HG03469 (cell line): ENCODE results near the gene RIMOC1.
A peak's percentile ranks its signal among the peaks of the same experiment; 100 is the strongest.
"Not testable (repeated sequence)": the region's sequence is repeated elsewhere in the genome, so short reads cannot be mapped to it uniquely, and the experiment has no call there.

ENCODE experiments used
- ATAC-seq: cut with Tn5 transposase; IDR thresholded peaks from one replicate; pipeline ENCODE4 v1.9.1; 2021; ENCODE audit warnings: mild to moderate bottlenecking, moderate library complexity, moderate number of reproducible peaks; ENCODE audit not compliant: unreplicated experiment

Gene RIMOC1

DNA sequence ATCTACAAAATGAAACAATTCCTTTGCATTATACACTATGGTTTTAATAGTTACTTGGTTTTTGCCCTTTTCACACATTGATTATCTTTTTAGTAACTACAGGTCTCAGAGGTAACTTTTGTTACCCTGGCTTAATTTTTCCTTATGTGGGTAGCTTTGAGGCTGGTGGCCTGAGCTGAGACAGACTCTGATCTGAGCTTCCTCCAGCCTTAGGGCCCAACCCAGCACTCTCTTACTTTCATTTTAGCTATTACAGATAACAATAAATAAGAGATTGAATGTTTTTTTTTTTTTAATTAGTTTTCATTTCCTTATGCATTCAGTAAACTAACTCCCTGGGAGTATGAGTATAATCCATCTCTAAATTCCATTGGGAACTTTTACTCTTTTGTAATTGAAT is 18.9 kb upstream of the RIMOC1 start:
- ATAC-seq: no peak

DNA sequence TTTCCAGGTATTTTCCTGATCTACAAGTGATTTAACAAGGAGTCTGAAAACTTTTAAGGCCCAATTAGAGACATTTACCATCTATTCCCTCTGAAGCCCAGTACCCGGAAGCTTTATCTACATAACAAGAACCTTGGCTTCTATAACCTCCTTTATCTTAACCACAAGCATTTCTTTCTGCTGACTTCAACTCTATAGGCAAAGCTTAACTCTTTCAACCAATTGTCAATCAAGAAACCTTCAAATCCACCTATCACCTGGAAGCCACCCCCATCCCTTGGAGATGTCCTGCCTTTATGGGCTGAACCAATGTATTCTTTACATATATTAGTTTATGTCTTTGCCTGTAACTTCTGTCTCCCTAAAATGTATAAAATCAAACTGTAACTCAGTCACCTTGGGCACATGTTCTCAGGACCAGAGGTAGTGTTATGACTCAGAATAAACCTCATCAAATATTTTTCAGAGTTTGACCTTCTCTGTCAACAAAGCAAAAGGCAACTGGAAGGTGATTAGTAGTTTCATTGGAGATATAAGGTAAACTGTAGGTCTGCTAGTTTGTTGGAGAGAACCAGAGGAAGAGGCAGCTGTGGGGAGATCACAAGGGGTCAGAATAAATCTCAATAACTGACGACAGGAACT is 13.0 kb upstream of the RIMOC1 start:
- ATAC-seq: no peak

DNA sequence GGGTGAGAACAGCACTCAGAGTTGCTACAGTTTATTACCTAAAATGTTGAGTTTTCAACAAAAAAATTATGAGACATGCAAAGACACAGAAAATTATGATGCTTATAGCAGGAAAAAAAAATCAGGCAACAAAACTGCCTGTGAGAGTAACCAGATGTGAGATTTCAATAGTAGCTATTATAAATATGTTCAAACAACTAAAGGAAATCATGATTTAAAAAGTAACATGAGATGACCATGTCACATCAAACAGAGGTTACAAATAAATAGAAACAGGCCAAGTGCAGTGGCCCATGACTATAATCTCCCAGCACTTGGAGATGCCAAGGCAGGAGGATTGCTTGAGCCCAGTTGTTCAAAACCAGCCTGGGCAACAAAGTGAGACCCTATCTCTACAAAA is 12.1 kb upstream of the RIMOC1 start:
- no peak for ATAC-seq

DNA sequence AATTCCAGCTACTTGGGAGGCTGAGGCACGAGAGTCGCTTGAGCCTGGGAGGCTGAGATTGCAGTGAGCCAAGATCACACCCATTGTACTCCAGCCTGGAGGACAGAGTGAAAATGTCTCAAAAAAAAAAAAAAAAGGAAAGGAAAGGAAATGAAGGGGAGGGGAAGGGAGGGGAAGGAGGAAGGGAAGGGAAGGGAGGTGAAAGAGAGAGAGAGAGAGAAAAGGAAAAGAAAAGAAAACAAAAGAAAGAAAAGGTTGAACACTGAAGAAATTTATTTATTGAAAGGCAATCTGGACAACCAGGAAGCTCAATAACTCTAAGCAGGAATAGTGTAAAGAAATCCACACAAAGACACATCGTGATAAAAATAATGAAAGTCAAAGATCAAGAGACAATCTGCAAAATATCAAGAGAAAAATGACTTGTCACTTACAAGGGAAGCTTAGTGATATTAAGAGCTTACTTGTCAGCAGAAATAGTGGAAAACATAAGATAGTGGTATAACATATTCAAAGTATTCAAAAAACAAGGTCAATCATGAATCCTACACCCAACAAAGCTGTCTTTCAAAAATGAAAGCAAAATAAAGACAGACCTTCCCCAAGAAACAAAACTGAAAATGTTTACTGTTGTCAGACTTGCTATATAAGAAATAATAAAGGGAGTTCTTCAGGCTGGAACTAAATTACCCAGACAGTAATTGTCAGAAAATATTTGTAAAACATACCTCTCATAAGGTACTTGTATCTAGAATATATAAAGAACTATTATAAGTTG is 10.9 kb upstream of the RIMOC1 start:
- peak; percentile 47 for ATAC-seq

DNA sequence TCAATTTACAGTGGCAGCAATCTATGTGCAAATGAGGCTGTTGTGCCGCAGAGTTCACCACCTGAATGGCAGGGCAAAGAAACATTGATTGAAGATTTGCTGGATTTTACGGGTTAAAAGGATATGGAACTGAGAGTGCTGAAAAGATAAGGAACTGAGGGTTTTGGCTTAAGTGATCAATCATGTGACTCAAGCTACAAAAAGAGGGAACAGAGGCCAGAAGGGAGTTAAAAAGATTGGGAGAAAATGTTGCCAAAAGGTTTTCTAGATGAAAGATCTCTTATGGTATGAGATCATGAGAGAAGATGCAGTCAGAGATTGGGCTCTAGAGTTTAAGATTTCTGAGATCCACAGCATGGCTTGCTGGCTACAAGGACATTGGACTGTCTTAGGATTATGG is 7.9 kb upstream of the RIMOC1 start:
- no peak for ATAC-seq

GRCh38 chr5:41903382-41903891 is 707 bp upstream of the RIMOC1 start:
- no peak for ATAC-seq

DNA sequence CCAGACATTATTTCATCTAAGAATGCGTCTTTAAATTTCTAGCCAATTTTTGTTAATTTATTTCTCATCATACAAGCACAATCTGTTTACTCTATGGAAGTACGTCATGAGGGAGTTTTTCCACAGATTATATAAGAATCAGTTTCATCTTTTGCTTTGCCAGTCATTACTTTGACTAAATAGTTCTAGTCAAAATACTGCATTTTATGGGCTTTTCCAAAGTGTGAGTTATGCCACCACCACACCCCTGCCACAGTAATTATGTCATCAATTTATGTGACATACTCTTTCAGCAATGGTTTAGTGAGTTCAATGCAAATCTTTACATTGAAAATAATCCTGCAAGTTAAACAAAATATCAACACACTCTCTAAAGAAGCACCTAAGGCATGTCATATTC is 2.0 kb downstream of the RIMOC1 start:
- no peak for ATAC-seq

- no peak for ATAC-seq
Measured at GRCh38 chr5:41908374-41909079, 4.4 kb downstream of the RIMOC1 start.

DNA sequence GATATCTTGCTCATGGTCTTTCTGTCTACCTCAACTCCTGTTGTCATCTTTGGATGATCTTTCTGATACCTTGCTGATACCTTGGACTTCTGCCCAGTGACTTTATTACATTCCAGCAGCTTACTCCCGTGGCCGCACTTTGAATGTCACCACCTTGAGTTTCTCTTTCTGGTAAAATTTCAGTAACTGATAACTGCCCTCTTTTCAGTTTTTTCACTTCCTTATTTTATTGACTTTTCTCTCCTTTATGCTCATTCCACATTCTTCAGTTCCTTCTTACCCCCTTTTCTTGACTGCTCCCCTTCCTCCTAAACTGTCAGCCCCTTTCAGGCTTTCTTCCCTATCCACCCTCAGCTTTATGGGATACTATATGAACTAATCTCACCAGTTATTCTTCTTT is 14.0 kb downstream of the RIMOC1 start:
- ATAC-seq: no peak

- no peak for ATAC-seq
Measured at GRCh38 chr5:41921166-41921565, 17.0 kb downstream of the RIMOC1 start.

- ATAC-seq: no peak
Measured at GRCh38 chr5:41921874-41922273, 17.7 kb downstream of the RIMOC1 start.

DNA sequence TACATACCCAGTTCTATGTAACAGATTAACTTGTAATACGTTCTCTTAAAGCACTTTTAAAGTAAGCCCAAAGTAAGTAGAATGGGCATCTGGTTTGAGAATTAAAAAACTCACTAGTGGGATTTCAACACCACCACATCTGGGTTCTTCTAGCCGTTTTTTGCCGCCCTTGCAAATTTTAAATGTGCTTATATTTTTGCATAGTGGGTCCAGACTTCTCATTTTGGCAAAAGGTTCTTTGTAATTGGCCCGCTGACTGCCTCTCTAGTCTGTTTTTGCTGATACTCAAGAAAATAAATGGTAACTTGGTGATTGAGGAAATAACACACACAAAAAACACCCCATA is 20.4 kb downstream of the RIMOC1 start:
- no peak for ATAC-seq

GRCh38 chr5:41924872-41925554 is 20.9 kb downstream of the RIMOC1 start, which contains the start of gene FBXO4:
TSS of gene FBXO4 (plus strand) at chr5:41925281. CDS start at chr5:41925310, 29 bp downstream.
- peak; percentile 89 for ATAC-seq

DNA sequence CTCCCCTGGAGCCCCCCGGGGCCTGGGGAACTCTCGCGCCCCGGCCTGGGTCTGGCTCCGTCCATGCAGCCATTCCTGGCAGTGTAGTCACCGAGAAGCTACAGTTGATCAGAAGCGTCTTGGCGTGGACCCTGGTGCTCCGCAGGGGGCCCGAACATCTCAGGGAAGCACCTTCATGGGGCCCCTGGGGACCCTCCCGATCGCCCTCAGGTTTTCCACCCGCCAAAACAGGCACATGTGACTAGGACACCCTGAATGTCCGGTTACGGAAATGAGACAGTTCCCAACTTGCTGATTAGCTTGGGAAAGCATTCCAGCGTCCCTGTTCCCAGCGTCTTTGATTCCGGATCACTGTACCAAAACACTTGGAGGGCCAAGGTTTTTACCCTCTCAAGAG is 21.4 kb downstream of the RIMOC1 start:
- peak; percentile 9 for ATAC-seq

GRCh38 chr5:41927604-41928003 is 23.5 kb downstream of the RIMOC1 start:
- no peak for ATAC-seq

DNA sequence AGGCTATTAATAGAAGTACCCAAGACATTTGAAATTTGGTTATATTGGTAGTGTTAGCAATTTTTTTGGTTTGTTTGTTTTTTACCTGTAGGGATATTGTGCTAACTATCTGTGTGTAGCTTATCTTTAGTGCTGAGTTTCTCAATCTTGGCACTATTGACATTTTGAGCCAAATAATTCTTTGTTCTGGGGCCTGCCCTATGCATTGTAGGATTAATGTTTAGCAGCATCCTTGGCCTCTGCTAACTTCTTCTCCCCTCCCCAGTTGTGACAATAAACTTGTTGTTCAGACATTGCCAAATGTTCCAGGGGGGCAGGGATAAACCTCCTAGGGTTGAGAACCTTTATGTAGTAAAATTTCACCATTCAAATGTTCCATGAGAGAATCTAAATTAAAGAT is 24.9 kb downstream of the RIMOC1 start:
- ATAC-seq: no peak

DNA sequence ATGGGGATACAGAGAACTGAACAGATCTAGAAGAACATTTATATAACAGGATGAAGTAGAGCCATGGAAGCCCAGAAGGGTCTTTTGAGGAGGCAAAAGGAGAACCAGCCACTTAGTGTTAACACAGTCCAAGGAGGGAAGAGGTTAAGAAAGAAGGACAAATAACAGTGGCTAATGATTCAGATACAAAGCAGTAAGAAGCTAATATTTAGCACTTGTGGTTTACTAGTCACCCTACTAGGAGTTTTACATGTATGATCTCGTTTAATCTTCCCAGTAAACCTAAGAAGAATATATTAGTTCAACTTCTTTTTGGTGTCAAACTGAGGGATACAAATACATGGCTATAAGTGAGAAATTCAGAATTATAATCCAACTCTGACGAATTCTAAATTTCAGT is 28.6 kb downstream of the RIMOC1 start:
- ATAC-seq: no peak

- no peak for ATAC-seq
Measured at GRCh38 chr5:41935544-41935943, 31.4 kb downstream of the RIMOC1 start.

- ATAC-seq: no peak
Measured at GRCh38 chr5:41940641-41941040, 36.5 kb downstream of the RIMOC1 start.

DNA sequence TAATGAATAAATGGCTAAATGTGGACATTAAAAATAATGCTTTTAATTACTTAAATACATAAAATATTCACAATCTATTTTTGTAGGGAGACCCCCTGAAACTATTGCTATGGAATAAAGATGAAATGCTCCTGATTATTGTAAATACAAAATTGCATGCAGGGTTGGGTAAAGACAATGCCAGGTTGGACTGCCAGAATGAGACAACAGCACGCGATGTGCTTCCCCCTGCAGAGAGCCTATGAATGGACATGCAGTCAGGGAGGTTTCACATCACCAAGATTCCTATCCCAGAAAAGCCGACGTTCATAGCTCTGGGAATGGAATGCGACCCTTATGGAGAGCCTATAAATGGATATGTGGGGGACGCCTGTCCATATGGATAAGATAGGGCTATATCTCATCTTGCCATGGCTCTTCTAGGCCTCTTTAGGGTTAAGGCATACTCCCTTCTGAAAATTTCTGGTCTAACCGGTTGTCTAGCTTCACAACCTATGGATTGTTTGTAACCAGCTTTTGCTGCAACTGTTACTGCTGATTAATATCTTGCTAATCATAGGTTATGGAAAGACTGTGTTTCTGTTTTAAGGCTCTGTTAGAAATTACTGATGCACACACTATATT is 41.3 kb downstream of the RIMOC1 start:
- not testable (repeated sequence) for ATAC-seq

GRCh38 chr5:41951224-41951623 is 47.1 kb downstream of the RIMOC1 start:
- no peak for ATAC-seq
